GM12878 (cell line): ENCODE results near the gene CPNE4. TPM values are rescaled to one million over a fixed set of nuclear protein-coding genes. Genes with fewer than 3 reads are reported as not detected.
A peak's percentile ranks its signal among the peaks of the same experiment; 100 is the strongest.

Experiments
- ATAC-seq: fragments of 200-7000 bp; cut with Tn5 transposase; 3 replicates; pipeline ENCODE4 v1.9.1; 2020; ENCODE audit warnings: mild to moderate bottlenecking, moderate library complexity
- BruUV-seq: library from RNA; stranded (reverse); fragments of 400-500 nt; replicated peaks from 2 replicates; lab custom pipeline; 2021; lab: Mats Ljungman, UMichigan
- CTCF ChIA-PET: fragments of 300-600 bp; sonication (Branson Sonifier 250); formaldehyde crosslinking; extraction: SDS; loops from one replicate; lab custom pipeline; 2021; ENCODE audit warnings: inconsistent platforms; lab: Yijun Ruan, JAX
- POLR2A ChIA-PET: fragments of 350-600 bp; formaldehyde crosslinking; extraction: SDS; loops from one replicate; lab custom pipeline; 2021; ENCODE audit warnings: inconsistent platforms; lab: Charles Lee
- RAD21 ChIA-PET: fragments of 300-600 bp; sonication (Branson Sonifier 250); formaldehyde crosslinking; loops from one replicate; lab custom pipeline; 2023; ENCODE audit warnings: antibody characterized with exemption; ENCODE audit not compliant: unreplicated experiment; lab: Charles Lee
- SMC1A ChIA-PET: fragments of 300-600 bp; sonication (Branson Sonifier 250); formaldehyde crosslinking; loops from one replicate; lab custom pipeline; 2023; ENCODE audit not compliant: unreplicated experiment, uncharacterized antibody; lab: Charles Lee
- DNase-seq: peaks from one replicate; pipeline ENCODE4 v3.0.0-alpha.2; 2011; ENCODE audit warnings: low read depth, low spot score
- FAIRE-seq: peaks from 3 replicates; lab custom pipeline; 2011; peaks lifted over from hg19 to GRCh38; lab: Jason Lieb, UNC
- H2AFZ ChIP-seq: 2 replicates; pipeline ENCODE4 v1.6.0; 2011; ENCODE audit warnings: low read depth, low read length, control low read depth; ENCODE audit not compliant: control insufficient read depth
- H3K27ac ChIP-seq: 2 replicates; pipeline ENCODE4 v1.5.1; 2011; ENCODE audit warnings: control low read depth; ENCODE audit not compliant: control insufficient read depth, insufficient read depth
- H3K27me3 ChIP-seq, 2 experiments: replicated peaks in 1 of 2; 2 replicates each; pipeline versions ENCODE4 v1.6.0 to v1.6.1; 2011; ENCODE audit warnings: low read length in 1 of 2; ENCODE audit not compliant: control insufficient read depth in 2 of 2, insufficient read depth in 2 of 2
- H3K36me3 ChIP-seq, 2 experiments: 2 replicates each; pipeline ENCODE4 v1.5.1; 2011; ENCODE audit warnings: low read length in 1 of 2; ENCODE audit not compliant: control insufficient read depth in 2 of 2, insufficient read depth in 2 of 2
- H3K4me1 ChIP-seq: 2 replicates; pipeline ENCODE4 v1.6.1; 2011; ENCODE audit warnings: mild to moderate bottlenecking, low read length, moderate library complexity, mixed read lengths; ENCODE audit not compliant: control insufficient read depth, insufficient read depth
- H3K4me2 ChIP-seq: 2 replicates; pipeline ENCODE4 v1.6.0; 2011; ENCODE audit warnings: control low read depth; ENCODE audit not compliant: control insufficient read depth, insufficient read depth
- H3K4me3 ChIP-seq: fragments of 200-600 bp; sonication (generic); 2 replicates; pipeline ENCODE4 v1.5.1; 2016
- H3K79me2 ChIP-seq: 2 replicates; pipeline ENCODE4 v1.6.0; 2011; ENCODE audit warnings: low read length; ENCODE audit not compliant: control insufficient read depth, insufficient read depth
- H3K9ac ChIP-seq: 2 replicates; pipeline ENCODE4 v1.8.0; 2011; ENCODE audit warnings: low read length, control low read depth, mixed read lengths; ENCODE audit not compliant: control insufficient read depth, insufficient read depth
- H3K9me3 ChIP-seq: replicated peaks from 3 replicates; pipeline ENCODE4 v1.5.1; 2011; ENCODE audit warnings: mild to moderate bottlenecking, low read length; ENCODE audit not compliant: control insufficient read depth, insufficient read depth
- H4K20me1 ChIP-seq: 2 replicates; pipeline ENCODE4 v1.6.0; 2011; ENCODE audit not compliant: control insufficient read depth, insufficient read depth
- ASH2L ChIP-seq: fragments of 300-600, 200-600 bp; sonication (generic); IDR thresholded peaks from 2 replicates; pipeline ENCODE4 v1.6.1; 2017; ENCODE audit warnings: low read depth, mild to moderate bottlenecking, borderline replicate concordance
- DPF2 ChIP-seq: fragments of 450-650 bp; IDR thresholded peaks from 2 replicates; pipeline ENCODE4 v1.6.1; 2017; ENCODE audit warnings: mild to moderate bottlenecking
- GABPA ChIP-seq: IDR thresholded peaks from 2 replicates; pipeline ENCODE4 v1.6.1; 2014; ENCODE audit warnings: antibody characterized with exemption, low read depth, mild to moderate bottlenecking, inconsistent platforms
- HCFC1 ChIP-seq: fragments of 150-350 bp; IDR thresholded peaks from 2 replicates; pipeline ENCODE4 v1.6.1; 2014; ENCODE audit warnings: low read length
- NFIC ChIP-seq: IDR thresholded peaks from 2 replicates; pipeline ENCODE4 v1.6.1; 2012; ENCODE audit warnings: low read depth, mild to moderate bottlenecking, inconsistent platforms, low read length, moderate library complexity
- NFYB ChIP-seq: IDR thresholded peaks from 2 replicates; pipeline ENCODE4 v1.6.1; 2011; ENCODE audit warnings: low read depth, mild to moderate bottlenecking, low read length, improper control_type of control experiment, moderate library complexity; ENCODE audit not compliant: insufficient read depth
- PKNOX1 ChIP-seq: fragments of 450-650 bp; IDR thresholded peaks from 2 replicates; pipeline ENCODE4 v1.6.1; 2016; ENCODE audit warnings: mild to moderate bottlenecking
- PRDM15 ChIP-seq: fragments of 450-650 bp; formaldehyde crosslinking; IDR thresholded peaks from 2 replicates; pipeline ENCODE4 v1.4.0; 2020; ENCODE audit warnings: mild to moderate bottlenecking, moderate library complexity
- SIX5 ChIP-seq: IDR thresholded peaks from 2 replicates; pipeline ENCODE4 v1.6.1; 2011; ENCODE audit warnings: mild to moderate bottlenecking, low read depth, low read length, moderate library complexity; ENCODE audit not compliant: severe bottlenecking
- in situ Hi-C: fragments of 300-500 bp; cut with MboI; formaldehyde crosslinking; loops from 9 replicates; pipeline ENCODE4 v1.14.3; 2018; ENCODE audit warnings: mixed read lengths
- intact Hi-C: fragments of 100-400 bp; cut with micrococcal nuclease; formaldehyde crosslinking; loops from one replicate; pipeline ENCODE4 v1.14.2; 2022; ENCODE audit not compliant: unreplicated experiment
- polyA plus RNA-seq, 11 experiments: library from polyadenylated mRNA; depleted of rRNA in 4 of 11; unstranded in 6 of 11; stranded (reverse) in 5 of 11; fragments of >200 nt; fragmentation: Nextera tagmentation in 4 of 11; fragmentation: Illumina TruSeq in 1 of 11; extraction: Ambion mirVana in 4 of 11; extraction: Trizol in 1 of 11; gene quantifications; 1 replicate in 1 of 11; 2 replicates in 10 of 11; pipeline versions ENCODE4 v1.2.1 to v1.2.3, GENCODE V29; 2011 to 2016; ENCODE audit warnings: inconsistent platforms in 2 of 11, missing spikeins in 2 of 11, low read depth in 1 of 11
- total RNA-seq, 4 experiments: library from RNA; depleted of rRNA in 3 of 4; stranded (reverse); fragments of >200 nt in 3 of 4; fragmentation: Illumina TruSeq in 1 of 4; extraction: Trizol in 1 of 4; gene quantifications; 2 replicates each; pipeline versions ENCODE4 v1.2.1 to v1.2.3, GENCODE V29; 2013 to 2021

Gene CPNE4
- total and polyA plus RNA-seq, 10 of the 15 experiments (the other 5 are each of a cell fraction or from before 2014, with no cell fraction given), result 0.17 to 1.9 (median 0.48) TPM; not detected in 1

- TF ChIP-seq DPF2 (0 out of 2 replicates have a peak, but pooled peaks have one; percentile 14), NFIC (no peak), NFYB (no peak), HCFC1 (no peak)
These were observed 323.6 kb downstream of the CPNE4 start (continued) for GRCh38 chr3:131711114-131711768.

- intact Hi-C loops, result no loop called here
- H3K27ac ChIP-seq, result no peak overlapping the region
- TF ChIP-seq ASH2L, result no peak
- no peak for TF ChIP-seq PKNOX1
- no peak for TF ChIP-seq SIX5
- TF ChIP-seq GABPA, result no peak
- TF ChIP-seq PRDM15, result no peak
- TF ChIP-seq, all 136 proteins: peak for 0
- ChIA-PET CTCF (no interaction called here), POLR2A (interaction anchor here (1.5 kb wide), 1 partner anchor 10 kb away, joined by 6 read pairs; no protein-coding TSS in a partner anchor), SMC1A (interaction anchor here (0.7 to 1.7 kb wide), 3 partner anchors 14 to 158 kb away, joined by 3 to 4 read pairs (median 4); no protein-coding TSS in a partner anchor), RAD21 (interaction anchor here (0.8 kb wide), 1 partner anchor 17 kb away, joined by 3 read pairs; no protein-coding TSS in a partner anchor)
- DNase-seq, result no peak
- in situ Hi-C loops, result no loop called here
- Histone ChIP-seq H3K9me3 (no peaks in the 10 kb centered on the region), H3K4me3 (no peak overlapping the region), H3K4me1 (peaks cover 22% of the 10 kb centered on the region), H3K27me3 (no peaks in the 10 kb centered on the region), H4K20me1 (no peaks in the 10 kb centered on the region), H3K79me2 (no peaks in the 10 kb centered on the region), H3K4me2 (no peak overlapping the region), H3K9ac (no peak overlapping the region), H2AFZ (no peak overlapping the region), H3K36me3 (no peaks in the 10 kb centered on the region)
- no peak for FAIRE-seq
- ATAC-seq, result no peak
- no TSS peak for BruUV-seq
These were observed 326.6 kb downstream of the CPNE4 start for GRCh38 chr3:131708241-131708640.
